Tibial nerve (tissue), 4 donors: Measurements from ENCODE around the gene DPH1. TPM values are rescaled to one million over a fixed set of nuclear protein-coding genes. Genes with fewer than 3 reads are reported as not detected.
A peak's percentile ranks its signal among the peaks of the same experiment; 100 is the strongest.

Experiments used
- DNase-seq, 2 donors: peaks; one replicate each; pipeline ENCODE4 v3.0.0-alpha.2; 2019; ENCODE audit warnings: low spot score in 2 of 2
- H3K27ac ChIP-seq, 4 donors: fragments of 200-600 bp; sonication (generic) in 3 of 4; one replicate each; pipeline ENCODE4 v1.5.1; 2017 to 2019; ENCODE audit warnings: mild to moderate bottlenecking in 1 of 4
- H3K27me3 ChIP-seq, 2 donors: fragments of 200-600 bp; sonication (generic) in 1 of 2; one replicate each; pipeline versions ENCODE4 v1.5.1 to v1.6.0; 2017 to 2019
- H3K36me3 ChIP-seq, 3 donors: fragments of 200-600 bp; sonication (generic); one replicate each; pipeline ENCODE4 v1.5.1; 2018 to 2019
- H3K4me1 ChIP-seq, 4 donors: fragments of 200-600 bp; sonication (generic) in 3 of 4; one replicate each; pipeline ENCODE4 v1.5.1; 2017 to 2019
- H3K4me3 ChIP-seq, 4 donors: fragments of 200-600 bp; sonication (generic) in 3 of 4; one replicate each; pipeline ENCODE4 v1.5.1; 2017 to 2019; ENCODE audit warnings: mild to moderate bottlenecking in 1 of 4, moderate library complexity in 1 of 4
- H3K9me3 ChIP-seq, 4 donors: fragments of 200-600 bp; sonication (generic) in 3 of 4; one replicate each; pipeline ENCODE4 v1.5.1; 2017 to 2019
- CTCF ChIP-seq, 5 experiments: fragments of 200-600 bp in 3 of 5; fragments of 450-650 bp in 2 of 5; sonication (generic) in 3 of 5; IDR thresholded peaks; one replicate each; pipeline ENCODE4 v1.5.1; 2016 to 2019; ENCODE audit warnings: antibody characterized with exemption in 5 of 5, mild to moderate bottlenecking in 3 of 5, moderate library complexity in 2 of 5
- EP300 ChIP-seq, 2 donors: sonication (generic); formaldehyde crosslinking; IDR thresholded peaks; one replicate each; pipeline ENCODE4 v1.6.1; 2017; ENCODE audit warnings: antibody characterized with exemption in 2 of 2, mild to moderate bottlenecking in 1 of 2
- POLR2A ChIP-seq, 2 donors: fragments of 450-650 bp; IDR thresholded peaks; one replicate each; pipeline ENCODE4 v1.6.1; 2017; ENCODE audit warnings: antibody characterized with exemption in 2 of 2, mild to moderate bottlenecking in 2 of 2, moderate library complexity in 2 of 2
- WGBS, 2 donors: methylation state at CpG; one replicate each; pipeline ENCODE4 v1.1.5; 2018; 5-methylcytosine and 5-hydroxymethylcytosine counted together
- small RNA-seq: library from RNA; depleted of rRNA; stranded (forward); fragments of <200 nt; gene quantifications from one replicate; pipeline ENCODE3, GENCODE V24; 2016
- total RNA-seq, 4 donors: library from RNA; depleted of rRNA; stranded (reverse); fragments of >200 nt; gene quantifications; one replicate each; pipeline ENCODE4 v1.1.0, GENCODE V29; 2016

DPH1 gene
- total RNA-seq, 4 donors from 2014 or later: 56.3 to 137 (median 63.9) TPM

- peak in 1 of 2 donors; percentile 52 for TF ChIP-seq EP300 (IDR thresholded peaks at IDR 0.05)
- TF ChIP-seq POLR2A (IDR thresholded peaks at IDR 0.05): no peak
- TF ChIP-seq CTCF (IDR thresholded peaks at IDR 0.05): peak in 3 of 5 experiments; percentile 15 to 51 (median 46)
- Histone ChIP-seq H3K4me3 (no peak overlapping the region), H3K27me3 (no peaks in the 10 kb centered on the region), H3K9me3 (no peaks in the 10 kb centered on the region), H3K36me3 (no peaks in the 10 kb centered on the region), H3K4me1 (peaks cover 0 to 71% (median 47%) of the 10 kb centered on the region in 4 donors), H3K27ac (peak overlapping the region; percentile 57 to 87 (median 84))
- WGBS, 2 donors: 25 to 31% methylated on average over 2 of the region's 2 CpGs
- DNase-seq: peak; percentile 59 to 75
Observed at GRCh38 chr17:2090804-2091534, 61.0 kb downstream of the DPH1 start.

- peaks cover 0 to 58% (median 36%) of the 10 kb centered on the region in 4 donors for H3K4me1 ChIP-seq
- no peak for DNase-seq
- TF ChIP-seq POLR2A (IDR thresholded peaks at IDR 0.05) (no peak), EP300 (IDR thresholded peaks at IDR 0.05) (no peak), CTCF (IDR thresholded peaks at IDR 0.05) (no peak)
- 74 to 86% methylated on average over 4 of the region's 4 CpGs for WGBS, 2 donors
- peak overlapping the region in 2 of 4 donors; percentile 18 to 66 for H3K27ac ChIP-seq
- H3K9me3 ChIP-seq: no peaks in the 10 kb centered on the region
- H3K36me3 ChIP-seq: no peaks in the 10 kb centered on the region
- H3K27me3 ChIP-seq: no peaks in the 10 kb centered on the region
- H3K4me3 ChIP-seq: no peak overlapping the region
Observed at GRCh38 chr17:2092253-2092652, 62.3 kb downstream of the DPH1 start.

- Histone ChIP-seq H3K4me1 (peaks cover 0 to 47% (median 25%) of the 10 kb centered on the region in 4 donors), H3K27me3 (no peaks in the 10 kb centered on the region), H3K4me3 (no peak overlapping the region), H3K9me3 (no peaks in the 10 kb centered on the region), H3K36me3 (no peaks in the 10 kb centered on the region), H3K27ac (no peak overlapping the region)
- 77% methylated on average over 5 of the region's 5 CpGs for WGBS, 2 donors
- TF ChIP-seq EP300 (IDR thresholded peaks at IDR 0.05): no peak
- no peak for TF ChIP-seq POLR2A (IDR thresholded peaks at IDR 0.05)
- no peak for TF ChIP-seq CTCF (IDR thresholded peaks at IDR 0.05)
- DNase-seq: no peak
Observed at GRCh38 chr17:2093349-2093748, 63.4 kb downstream of the DPH1 start.

Small RNA genes within 50 kb of the gene (small RNA-seq; reads per million reads assigned to genes)
- gene AC090617.9: not detected
- 19.0 reads per million, percentile 92 among the genes with 10 or more reads in this experiment for gene MIR132
- 4.0 reads per million, percentile 80 among the genes with 10 or more reads in this experiment for gene MIR212
- not detected for gene OVCA2

Other genes with a start within 250 kb of the DPH1 start
- 10 to 100 TPM; 15.1 to 19.9 (median 17.5) TPM for gene SMYD4, start 200.3 kb upstream of the DPH1 start, total RNA-seq
- 10 to 100 TPM; 18.0 to 31.0 (median 26.7) TPM for gene RPA1, start 200.1 kb upstream of the DPH1 start, total RNA-seq
- gene RTN4RL1, start 4.8 kb upstream of the DPH1 start, total RNA-seq: 10 to 100 TPM in 1 of 4 donors, 1 to 10 TPM in 3; 7.3 to 12.6 (median 7.8) TPM
- gene OVCA2, start 11.9 kb downstream of the DPH1 start, total RNA-seq: 10 to 100 TPM; 18.6 to 37.3 (median 35.0) TPM
- 10 to 100 TPM; 27.6 to 64.7 (median 50.0) TPM for gene HIC1, start 24.9 kb downstream of the DPH1 start, total RNA-seq